OCI-LY3 (cell line): ENCODE measurements around the gene CBR3.

ENCODE experiments used
- H2AFZ ChIP-seq: fragments of 200-600, 300-600 bp; shearing (Covaris generic); 2 replicates; pipeline ENCODE4 v1.6.0; 2014; ENCODE audit warnings: antibody characterized with exemption, low read depth, low read length
- H3K27ac ChIP-seq: fragments of 200-600, 300-600 bp; sonication (generic); 2 replicates; pipeline ENCODE4 v1.5.1; 2014; ENCODE audit warnings: mild to moderate bottlenecking, low read length, moderate library complexity, mixed read lengths
- H3K27me3 ChIP-seq: fragments of 200-600, 300-600 bp; sonication (generic); 2 replicates; pipeline ENCODE4 v1.6.1; 2014; ENCODE audit warnings: low read depth, low read length, mixed read lengths
- H3K36me3 ChIP-seq: fragments of 200-600, 300-600 bp; sonication (generic); replicated peaks from 2 replicates; pipeline ENCODE3; 2014; ENCODE audit warnings: low read depth, low read length, mixed read lengths
- H3K4me1 ChIP-seq: fragments of 300-600, 200-600 bp; sonication (generic); 2 replicates; pipeline ENCODE4 v1.6.1; 2014; ENCODE audit warnings: low read length, mixed read lengths
- H3K4me2 ChIP-seq: fragments of 200-600, 300-600 bp; sonication (generic); 2 replicates; pipeline ENCODE4 v1.6.1; 2014; ENCODE audit warnings: low read length, mixed read lengths
- H3K4me3 ChIP-seq: fragments of 300-600, 200-600 bp; sonication (generic); 2 replicates; pipeline ENCODE4 v1.5.1; 2014; ENCODE audit warnings: antibody characterized with exemption, mild to moderate bottlenecking, low read length, moderate library complexity
- H3K79me2 ChIP-seq: fragments of 300-600, 200-600 bp; shearing (Covaris generic); 2 replicates; pipeline ENCODE4 v1.6.1; 2014; ENCODE audit warnings: mild to moderate bottlenecking, low read length, mixed read lengths
- H3K9ac ChIP-seq: fragments of 300-600, 200-600 bp; shearing (Covaris generic); 2 replicates; pipeline ENCODE4 v1.6.0; 2014; ENCODE audit warnings: mild to moderate bottlenecking, low read length, moderate library complexity
- H3K9me3 ChIP-seq: fragments of 200-600, 300-600 bp; shearing (Covaris generic); 2 replicates; pipeline ENCODE4 v1.6.1; 2014; ENCODE audit warnings: low read length, mixed read lengths; ENCODE audit not compliant: insufficient read depth
- H4K20me1 ChIP-seq: fragments of 200-600, 300-600 bp; sonication (generic); 2 replicates; pipeline ENCODE4 v1.6.1; 2016; ENCODE audit warnings: low read length, mixed read lengths; ENCODE audit not compliant: insufficient read depth
- CTCF ChIP-seq: fragments of 200-600, 300-600 bp; sonication (generic); IDR thresholded peaks from 2 replicates; pipeline ENCODE4 v1.5.1; 2014; ENCODE audit warnings: antibody characterized with exemption, low read length, low read depth
- EZH2phosphoT487 ChIP-seq: fragments of 200-600 bp; shearing (Covaris generic); IDR thresholded peaks from 2 replicates; pipeline ENCODE4 v1.6.1; 2018; ENCODE audit warnings: antibody characterized with exemption, mixed run types, low read depth

CBR3 gene

DNA sequence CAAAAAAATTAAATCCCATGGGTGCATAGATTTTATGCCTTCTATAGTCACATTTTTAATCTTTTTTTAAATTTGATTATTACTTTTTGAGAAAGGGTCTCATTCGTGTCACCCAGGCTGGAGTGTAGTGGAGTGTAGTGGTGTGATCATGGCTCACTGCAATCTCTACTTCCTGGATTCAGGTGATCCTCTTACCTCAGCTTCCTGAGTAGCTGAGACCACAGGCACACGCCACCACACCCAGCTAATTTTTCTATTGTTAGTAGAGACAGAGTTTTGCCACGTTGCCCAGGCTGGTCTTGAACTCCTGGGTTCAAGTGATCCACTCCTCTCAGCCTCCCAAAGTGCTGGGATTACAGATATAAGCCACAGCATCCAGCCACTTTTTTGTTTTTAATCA lies 10.4 kb downstream of the CBR3 start:
- Histone ChIP-seq H3K9ac (no peak overlapping the region), H3K79me2 (no peaks in the 10 kb centered on the region), H4K20me1 (no peaks in the 10 kb centered on the region), H3K36me3 (no peaks in the 10 kb centered on the region), H2AFZ (no peak overlapping the region), H3K9me3 (no peaks in the 10 kb centered on the region), H3K27me3 (no peaks in the 10 kb centered on the region), H3K4me2 (no peak overlapping the region), H3K4me1 (peaks cover 15% of the 10 kb centered on the region), H3K27ac (no peak overlapping the region), H3K4me3 (no peak overlapping the region)
- TF ChIP-seq EZH2phosphoT487 (no peak), CTCF (no peak)

- H3K27ac ChIP-seq, result no peak overlapping the region
- no peak overlapping the region for H3K9ac ChIP-seq
- H3K79me2 ChIP-seq, result no peaks in the 10 kb centered on the region
- H3K4me2 ChIP-seq, result no peak overlapping the region
- H3K4me1 ChIP-seq, result peaks cover 15% of the 10 kb centered on the region
- no peak overlapping the region for H3K4me3 ChIP-seq
- no peaks in the 10 kb centered on the region for H3K9me3 ChIP-seq
- no peak for TF ChIP-seq CTCF
- TF ChIP-seq EZH2phosphoT487, result no peak
- no peak overlapping the region for H2AFZ ChIP-seq
- H3K36me3 ChIP-seq, result no peaks in the 10 kb centered on the region
- H4K20me1 ChIP-seq, result no peaks in the 10 kb centered on the region
- no peaks in the 10 kb centered on the region for H3K27me3 ChIP-seq
Observed at GRCh38 chr21:36147911-36148310, 13.0 kb downstream of the CBR3 start.

- no peaks in the 10 kb centered on the region for H3K9me3 ChIP-seq
- H3K27ac ChIP-seq, result no peak overlapping the region
- TF ChIP-seq CTCF, result no peak
- TF ChIP-seq EZH2phosphoT487, result no peak
- no peak overlapping the region for H3K4me2 ChIP-seq
- no peaks in the 10 kb centered on the region for H3K27me3 ChIP-seq
- no peaks in the 10 kb centered on the region for H4K20me1 ChIP-seq
- H3K79me2 ChIP-seq, result no peaks in the 10 kb centered on the region
- H3K9ac ChIP-seq, result no peak overlapping the region
- H3K4me1 ChIP-seq, result peaks cover 20% of the 10 kb centered on the region
- H2AFZ ChIP-seq, result no peak overlapping the region
- H3K36me3 ChIP-seq, result no peaks in the 10 kb centered on the region
- no peak overlapping the region for H3K4me3 ChIP-seq
Observed at GRCh38 chr21:36148886-36149285, 14.0 kb downstream of the CBR3 start.

DNA sequence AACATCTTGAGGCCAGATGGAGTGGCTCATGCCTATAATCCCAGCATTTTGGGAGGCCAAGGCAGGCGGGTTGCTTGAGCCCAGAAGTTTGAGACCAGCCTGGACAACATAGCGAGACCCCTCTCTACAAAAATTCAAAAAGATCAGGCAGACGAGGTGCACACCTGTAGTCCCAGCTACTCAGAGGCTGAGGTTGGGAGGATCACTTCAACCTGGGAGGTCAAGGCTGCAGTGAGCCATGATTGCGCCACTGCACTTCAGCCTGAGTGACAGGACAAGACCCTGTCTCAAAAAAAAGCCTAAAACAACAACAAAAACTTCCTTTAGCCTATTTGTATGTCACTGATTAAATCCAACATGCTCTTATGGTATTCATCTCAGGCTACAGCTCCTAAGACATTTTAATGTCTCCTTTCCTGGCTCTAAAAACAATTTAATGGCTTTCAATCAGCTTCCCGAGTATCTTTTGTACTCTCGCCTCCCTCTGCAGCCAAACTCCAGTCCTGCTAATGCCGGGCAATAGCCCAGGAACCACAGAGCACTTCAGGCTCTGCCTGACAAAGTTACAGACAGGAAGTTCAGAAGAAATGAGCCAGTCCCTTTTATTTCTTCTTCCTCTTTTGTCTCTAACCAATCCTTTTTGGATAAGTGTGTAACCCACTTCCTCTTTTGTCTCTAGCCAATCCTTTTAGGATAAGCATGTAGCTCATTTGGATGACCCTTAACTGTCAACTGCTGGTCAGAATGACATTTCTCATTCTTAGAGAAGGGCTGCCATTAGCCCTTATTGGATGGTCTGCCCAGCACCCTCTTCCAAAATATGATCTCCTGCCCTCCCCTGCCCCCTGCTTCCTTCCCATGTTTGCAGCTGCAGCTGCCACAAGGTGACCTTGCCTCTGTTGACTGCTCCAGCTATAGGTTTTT lies 15.2 kb downstream of the CBR3 start:
- H3K9ac ChIP-seq, result peak overlapping the region; percentile 19; the same call in 1 of the 2 replicates
- no peaks in the 10 kb centered on the region for H3K27me3 ChIP-seq
- peak overlapping the region; percentile 7; the same call in 1 of the 2 replicates for H3K4me3 ChIP-seq
- H3K79me2 ChIP-seq, result no peaks in the 10 kb centered on the region
- H3K4me2 ChIP-seq, result peak overlapping the region; percentile 59
- H2AFZ ChIP-seq, result peak overlapping the region; percentile 78
- peaks cover 20% of the 10 kb centered on the region for H3K4me1 ChIP-seq
- no peaks in the 10 kb centered on the region for H4K20me1 ChIP-seq
- no peaks in the 10 kb centered on the region for H3K36me3 ChIP-seq
- no peaks in the 10 kb centered on the region for H3K9me3 ChIP-seq
- TF ChIP-seq CTCF, result no peak
- TF ChIP-seq EZH2phosphoT487, result no peak
- peak overlapping the region; percentile 38 for H3K27ac ChIP-seq
